Measurements from ENCODE around the gene TRABD2B.

DNA sequence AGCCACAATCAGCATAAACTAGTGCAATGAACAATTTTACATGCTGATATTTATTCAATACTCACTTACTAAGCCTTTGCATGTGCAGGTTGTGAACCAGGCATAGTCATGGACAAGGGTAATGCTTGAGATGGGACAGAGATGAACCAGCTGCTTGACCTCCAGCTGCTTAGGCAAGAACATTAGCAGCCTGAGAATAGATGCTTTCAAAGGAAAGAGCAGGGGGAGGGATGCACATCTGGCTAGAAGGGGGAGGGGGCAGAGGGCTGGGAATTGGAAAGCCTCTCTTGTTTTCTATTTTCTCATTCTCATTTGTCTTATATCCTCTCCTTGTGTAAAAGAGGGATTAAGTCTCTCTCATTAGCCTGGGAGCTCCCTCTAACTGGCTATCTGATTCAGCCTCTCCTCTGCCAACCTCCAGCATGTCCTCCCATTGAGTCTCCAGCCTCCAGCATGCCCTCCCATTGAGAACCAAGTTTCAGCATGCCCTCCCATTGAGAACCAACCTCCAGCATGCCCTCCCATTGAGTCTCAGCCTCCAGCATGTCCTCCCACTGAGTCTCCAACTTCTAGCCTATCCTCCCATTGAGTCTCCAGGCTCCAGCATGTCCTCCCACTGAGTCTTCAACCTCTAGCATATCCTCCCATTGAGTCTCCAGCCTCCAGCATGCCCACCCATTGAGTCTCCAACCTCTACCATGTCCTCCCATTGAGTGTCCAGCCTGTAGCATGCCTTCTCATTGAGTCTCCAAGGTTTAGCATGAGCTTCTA is 38.4 kb upstream of the TRABD2B start:
- no peak for TF ChIP-seq MXI1 (IDR thresholded peaks at IDR 0.05; ENCODE audit: borderline replicate concordance, low read depth, low read length)
- TF ChIP-seq, protein P1, sequence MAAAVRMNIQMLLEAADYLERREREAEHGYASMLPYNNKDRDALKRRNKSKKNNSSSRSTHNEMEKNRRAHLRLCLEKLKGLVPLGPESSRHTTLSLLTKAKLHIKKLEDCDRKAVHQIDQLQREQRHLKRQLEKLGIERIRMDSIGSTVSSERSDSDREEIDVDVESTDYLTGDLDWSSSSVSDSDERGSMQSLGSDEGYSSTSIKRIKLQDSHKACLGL (CRISPR knock-in tag; IDR thresholded peaks at IDR 0.05) = no peak
- TF ChIP-seq DR1 (CRISPR knock-in tag; IDR thresholded peaks at IDR 0.05) = no peak
- TF ChIP-seq TAF1 (CRISPR knock-in tag; IDR thresholded peaks at IDR 0.05) = no peak
- TF ChIP-seq RAD21 (CRISPR knock-in tag; IDR thresholded peaks at IDR 0.05) = no peak
- TF ChIP-seq, protein P2, sequence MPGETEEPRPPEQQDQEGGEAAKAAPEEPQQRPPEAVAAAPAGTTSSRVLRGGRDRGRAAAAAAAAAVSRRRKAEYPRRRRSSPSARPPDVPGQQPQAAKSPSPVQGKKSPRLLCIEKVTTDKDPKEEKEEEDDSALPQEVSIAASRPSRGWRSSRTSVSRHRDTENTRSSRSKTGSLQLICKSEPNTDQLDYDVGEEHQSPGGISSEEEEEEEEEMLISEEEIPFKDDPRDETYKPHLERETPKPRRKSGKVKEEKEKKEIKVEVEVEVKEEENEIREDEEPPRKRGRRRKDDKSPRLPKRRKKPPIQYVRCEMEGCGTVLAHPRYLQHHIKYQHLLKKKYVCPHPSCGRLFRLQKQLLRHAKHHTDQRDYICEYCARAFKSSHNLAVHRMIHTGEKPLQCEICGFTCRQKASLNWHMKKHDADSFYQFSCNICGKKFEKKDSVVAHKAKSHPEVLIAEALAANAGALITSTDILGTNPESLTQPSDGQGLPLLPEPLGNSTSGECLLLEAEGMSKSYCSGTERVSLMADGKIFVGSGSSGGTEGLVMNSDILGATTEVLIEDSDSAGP (CRISPR knock-in tag; IDR thresholded peaks at IDR 0.05; ENCODE audit: borderline replicate concordance) = no peak
- no peak for TF ChIP-seq SP4 (CRISPR knock-in tag; IDR thresholded peaks at IDR 0.05)
- TF ChIP-seq, protein P3, sequence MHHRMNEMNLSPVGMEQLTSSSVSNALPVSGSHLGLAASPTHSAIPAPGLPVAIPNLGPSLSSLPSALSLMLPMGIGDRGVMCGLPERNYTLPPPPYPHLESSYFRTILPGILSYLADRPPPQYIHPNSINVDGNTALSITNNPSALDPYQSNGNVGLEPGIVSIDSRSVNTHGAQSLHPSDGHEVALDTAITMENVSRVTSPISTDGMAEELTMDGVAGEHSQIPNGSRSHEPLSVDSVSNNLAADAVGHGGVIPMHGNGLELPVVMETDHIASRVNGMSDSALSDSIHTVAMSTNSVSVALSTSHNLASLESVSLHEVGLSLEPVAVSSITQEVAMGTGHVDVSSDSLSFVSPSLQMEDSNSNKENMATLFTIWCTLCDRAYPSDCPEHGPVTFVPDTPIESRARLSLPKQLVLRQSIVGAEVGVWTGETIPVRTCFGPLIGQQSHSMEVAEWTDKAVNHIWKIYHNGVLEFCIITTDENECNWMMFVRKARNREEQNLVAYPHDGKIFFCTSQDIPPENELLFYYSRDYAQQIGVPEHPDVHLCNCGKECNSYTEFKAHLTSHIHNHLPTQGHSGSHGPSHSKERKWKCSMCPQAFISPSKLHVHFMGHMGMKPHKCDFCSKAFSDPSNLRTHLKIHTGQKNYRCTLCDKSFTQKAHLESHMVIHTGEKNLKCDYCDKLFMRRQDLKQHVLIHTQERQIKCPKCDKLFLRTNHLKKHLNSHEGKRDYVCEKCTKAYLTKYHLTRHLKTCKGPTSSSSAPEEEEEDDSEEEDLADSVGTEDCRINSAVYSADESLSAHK (CRISPR knock-in tag; IDR thresholded peaks at IDR 0.05; ENCODE audit: borderline replicate concordance) = no peak
- TF ChIP-seq ZNF24 (IDR thresholded peaks at IDR 0.05) = no peak
- TF ChIP-seq, protein P4, sequence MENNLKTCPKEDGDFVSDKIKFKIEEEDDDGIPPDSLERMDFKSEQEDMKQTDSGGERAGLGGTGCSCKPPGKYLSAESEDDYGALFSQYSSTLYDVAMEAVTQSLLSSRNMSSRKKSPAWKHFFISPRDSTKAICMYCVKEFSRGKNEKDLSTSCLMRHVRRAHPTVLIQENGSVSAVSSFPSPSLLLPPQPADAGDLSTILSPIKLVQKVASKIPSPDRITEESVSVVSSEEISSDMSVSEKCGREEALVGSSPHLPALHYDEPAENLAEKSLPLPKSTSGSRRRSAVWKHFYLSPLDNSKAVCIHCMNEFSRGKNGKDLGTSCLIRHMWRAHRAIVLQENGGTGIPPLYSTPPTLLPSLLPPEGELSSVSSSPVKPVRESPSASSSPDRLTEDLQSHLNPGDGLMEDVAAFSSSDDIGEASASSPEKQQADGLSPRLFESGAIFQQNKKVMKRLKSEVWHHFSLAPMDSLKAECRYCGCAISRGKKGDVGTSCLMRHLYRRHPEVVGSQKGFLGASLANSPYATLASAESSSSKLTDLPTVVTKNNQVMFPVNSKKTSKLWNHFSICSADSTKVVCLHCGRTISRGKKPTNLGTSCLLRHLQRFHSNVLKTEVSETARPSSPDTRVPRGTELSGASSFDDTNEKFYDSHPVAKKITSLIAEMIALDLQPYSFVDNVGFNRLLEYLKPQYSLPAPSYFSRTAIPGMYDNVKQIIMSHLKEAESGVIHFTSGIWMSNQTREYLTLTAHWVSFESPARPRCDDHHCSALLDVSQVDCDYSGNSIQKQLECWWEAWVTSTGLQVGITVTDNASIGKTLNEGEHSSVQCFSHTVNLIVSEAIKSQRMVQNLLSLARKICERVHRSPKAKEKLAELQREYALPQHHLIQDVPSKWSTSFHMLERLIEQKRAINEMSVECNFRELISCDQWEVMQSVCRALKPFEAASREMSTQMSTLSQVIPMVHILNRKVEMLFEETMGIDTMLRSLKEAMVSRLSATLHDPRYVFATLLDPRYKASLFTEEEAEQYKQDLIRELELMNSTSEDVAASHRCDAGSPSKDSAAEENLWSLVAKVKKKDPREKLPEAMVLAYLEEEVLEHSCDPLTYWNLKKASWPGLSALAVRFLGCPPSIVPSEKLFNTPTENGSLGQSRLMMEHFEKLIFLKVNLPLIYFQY (CRISPR knock-in tag; IDR thresholded peaks at IDR 0.05; ENCODE audit: borderline replicate concordance) = no peak
- no peak for TF ChIP-seq STAT5B (CRISPR knock-in tag; IDR thresholded peaks at IDR 0.05)
- TF ChIP-seq, protein P5, sequence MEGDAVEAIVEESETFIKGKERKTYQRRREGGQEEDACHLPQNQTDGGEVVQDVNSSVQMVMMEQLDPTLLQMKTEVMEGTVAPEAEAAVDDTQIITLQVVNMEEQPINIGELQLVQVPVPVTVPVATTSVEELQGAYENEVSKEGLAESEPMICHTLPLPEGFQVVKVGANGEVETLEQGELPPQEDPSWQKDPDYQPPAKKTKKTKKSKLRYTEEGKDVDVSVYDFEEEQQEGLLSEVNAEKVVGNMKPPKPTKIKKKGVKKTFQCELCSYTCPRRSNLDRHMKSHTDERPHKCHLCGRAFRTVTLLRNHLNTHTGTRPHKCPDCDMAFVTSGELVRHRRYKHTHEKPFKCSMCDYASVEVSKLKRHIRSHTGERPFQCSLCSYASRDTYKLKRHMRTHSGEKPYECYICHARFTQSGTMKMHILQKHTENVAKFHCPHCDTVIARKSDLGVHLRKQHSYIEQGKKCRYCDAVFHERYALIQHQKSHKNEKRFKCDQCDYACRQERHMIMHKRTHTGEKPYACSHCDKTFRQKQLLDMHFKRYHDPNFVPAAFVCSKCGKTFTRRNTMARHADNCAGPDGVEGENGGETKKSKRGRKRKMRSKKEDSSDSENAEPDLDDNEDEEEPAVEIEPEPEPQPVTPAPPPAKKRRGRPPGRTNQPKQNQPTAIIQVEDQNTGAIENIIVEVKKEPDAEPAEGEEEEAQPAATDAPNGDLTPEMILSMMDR (CRISPR knock-in tag; IDR thresholded peaks at IDR 0.05) = no peak
- TF ChIP-seq ETV6 (CRISPR knock-in tag; conservative IDR thresholded peaks at IDR 0.05) = no peak
- TF ChIP-seq, protein P6, sequence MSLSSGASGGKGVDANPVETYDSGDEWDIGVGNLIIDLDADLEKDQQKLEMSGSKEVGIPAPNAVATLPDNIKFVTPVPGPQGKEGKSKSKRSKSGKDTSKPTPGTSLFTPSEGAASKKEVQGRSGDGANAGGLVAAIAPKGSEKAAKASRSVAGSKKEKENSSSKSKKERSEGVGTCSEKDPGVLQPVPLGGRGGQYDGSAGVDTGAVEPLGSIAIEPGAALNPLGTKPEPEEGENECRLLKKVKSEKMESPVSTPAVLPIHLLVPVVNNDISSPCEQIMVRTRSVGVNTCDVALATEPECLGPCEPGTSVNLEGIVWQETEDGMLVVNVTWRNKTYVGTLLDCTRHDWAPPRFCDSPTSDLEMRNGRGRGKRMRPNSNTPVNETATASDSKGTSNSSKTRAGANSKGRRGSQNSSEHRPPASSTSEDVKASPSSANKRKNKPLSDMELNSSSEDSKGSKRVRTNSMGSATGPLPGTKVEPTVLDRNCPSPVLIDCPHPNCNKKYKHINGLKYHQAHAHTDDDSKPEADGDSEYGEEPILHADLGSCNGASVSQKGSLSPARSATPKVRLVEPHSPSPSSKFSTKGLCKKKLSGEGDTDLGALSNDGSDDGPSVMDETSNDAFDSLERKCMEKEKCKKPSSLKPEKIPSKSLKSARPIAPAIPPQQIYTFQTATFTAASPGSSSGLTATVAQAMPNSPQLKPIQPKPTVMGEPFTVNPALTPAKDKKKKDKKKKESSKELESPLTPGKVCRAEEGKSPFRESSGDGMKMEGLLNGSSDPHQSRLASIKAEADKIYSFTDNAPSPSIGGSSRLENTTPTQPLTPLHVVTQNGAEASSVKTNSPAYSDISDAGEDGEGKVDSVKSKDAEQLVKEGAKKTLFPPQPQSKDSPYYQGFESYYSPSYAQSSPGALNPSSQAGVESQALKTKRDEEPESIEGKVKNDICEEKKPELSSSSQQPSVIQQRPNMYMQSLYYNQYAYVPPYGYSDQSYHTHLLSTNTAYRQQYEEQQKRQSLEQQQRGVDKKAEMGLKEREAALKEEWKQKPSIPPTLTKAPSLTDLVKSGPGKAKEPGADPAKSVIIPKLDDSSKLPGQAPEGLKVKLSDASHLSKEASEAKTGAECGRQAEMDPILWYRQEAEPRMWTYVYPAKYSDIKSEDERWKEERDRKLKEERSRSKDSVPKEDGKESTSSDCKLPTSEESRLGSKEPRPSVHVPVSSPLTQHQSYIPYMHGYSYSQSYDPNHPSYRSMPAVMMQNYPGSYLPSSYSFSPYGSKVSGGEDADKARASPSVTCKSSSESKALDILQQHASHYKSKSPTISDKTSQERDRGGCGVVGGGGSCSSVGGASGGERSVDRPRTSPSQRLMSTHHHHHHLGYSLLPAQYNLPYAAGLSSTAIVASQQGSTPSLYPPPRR (CRISPR knock-in tag; IDR thresholded peaks at IDR 0.05; ENCODE audit: borderline replicate concordance) = no peak
